Astrocyte of the spinal cord (primary cell): ENCODE data around the gene PRKAG3.
A peak's percentile ranks its signal among the peaks of the same experiment; 100 is the strongest.

Experiments
- DNase-seq: peaks from one replicate; pipeline ENCODE4 v3.0.0; 2011; ENCODE audit warnings: low read depth, low spot score
- H3K4me3 ChIP-seq: 2 replicates; pipeline ENCODE4 v1.5.1; 2011; ENCODE audit warnings: low read depth, mild to moderate bottlenecking, low read length, moderate library complexity
- CTCF ChIP-seq: IDR thresholded peaks from 2 replicates; pipeline ENCODE4 v1.5.1; 2012; ENCODE audit warnings: low read depth, mild to moderate bottlenecking, low read length, inconsistent platforms
- in situ Hi-C: cut with HindIII; loops from 2 replicates; pipeline ENCODE4 v1.10.0; 2017; ENCODE audit warnings: low sequenced_read_pairs

PRKAG3 gene

GRCh38 chr2:218877891-218878290 lies 46.3 kb upstream of the PRKAG3 start:
- in situ Hi-C loops, result no loop called here
- TF ChIP-seq CTCF, result no peak
- no peak overlapping the region for H3K4me3 ChIP-seq
- no peak for DNase-seq

- no peak for DNase-seq
- no peak for TF ChIP-seq CTCF
- no peak overlapping the region for H3K4me3 ChIP-seq
- in situ Hi-C loops, result no loop called here
Measured at GRCh38 chr2:218877331-218877730, 45.7 kb upstream of the PRKAG3 start.

GRCh38 chr2:218876562-218877219 lies 45.1 kb upstream of the PRKAG3 start:
- peak; percentile 96 for TF ChIP-seq CTCF
- in situ Hi-C loops, result no loop called here
- H3K4me3 ChIP-seq, result no peak overlapping the region
- peak; percentile 71 for DNase-seq

GRCh38 chr2:218875692-218876246 lies 44.2 kb upstream of the PRKAG3 start:
- no peak overlapping the region for H3K4me3 ChIP-seq
- in situ Hi-C loops, result no loop called here
- TF ChIP-seq CTCF, result no peak
- no peak for DNase-seq

GRCh38 chr2:218873359-218874194 lies 42.0 kb upstream of the PRKAG3 start:
- DNase-seq, result no peak
- no peak for TF ChIP-seq CTCF
- in situ Hi-C loops, result no loop called here
- no peak overlapping the region for H3K4me3 ChIP-seq

GRCh38 chr2:218872645-218873358 lies 41.2 kb upstream of the PRKAG3 start:
- no peak for DNase-seq
- no peak overlapping the region for H3K4me3 ChIP-seq
- no peak for TF ChIP-seq CTCF
- in situ Hi-C loops, result no loop called here
